Inferior parietal cortex (tissue), 1 donor: ENCODE measurements around the gene PHLPP2.

ENCODE experiments used
- DNase-seq: peaks from one replicate; pipeline ENCODE4 v3.0.0-alpha.2; 2016; ENCODE audit errors: extremely low spot score

Gene PHLPP2

GRCh38 chr16:71724320-71724751 lies at the start of gene PHLPP2:
PHLPP2 (minus strand) TSS chr16:71724701; CDS start chr16:71714795, 9,906 bp downstream.
- DNase-seq: no peak

- DNase-seq: no peak
Measured at GRCh38 chr16:71771571-71771970, 47.1 kb upstream of the PHLPP2 start.

- no peak for DNase-seq
Measured at GRCh38 chr16:71769222-71769621, 44.7 kb upstream of the PHLPP2 start.

DNA sequence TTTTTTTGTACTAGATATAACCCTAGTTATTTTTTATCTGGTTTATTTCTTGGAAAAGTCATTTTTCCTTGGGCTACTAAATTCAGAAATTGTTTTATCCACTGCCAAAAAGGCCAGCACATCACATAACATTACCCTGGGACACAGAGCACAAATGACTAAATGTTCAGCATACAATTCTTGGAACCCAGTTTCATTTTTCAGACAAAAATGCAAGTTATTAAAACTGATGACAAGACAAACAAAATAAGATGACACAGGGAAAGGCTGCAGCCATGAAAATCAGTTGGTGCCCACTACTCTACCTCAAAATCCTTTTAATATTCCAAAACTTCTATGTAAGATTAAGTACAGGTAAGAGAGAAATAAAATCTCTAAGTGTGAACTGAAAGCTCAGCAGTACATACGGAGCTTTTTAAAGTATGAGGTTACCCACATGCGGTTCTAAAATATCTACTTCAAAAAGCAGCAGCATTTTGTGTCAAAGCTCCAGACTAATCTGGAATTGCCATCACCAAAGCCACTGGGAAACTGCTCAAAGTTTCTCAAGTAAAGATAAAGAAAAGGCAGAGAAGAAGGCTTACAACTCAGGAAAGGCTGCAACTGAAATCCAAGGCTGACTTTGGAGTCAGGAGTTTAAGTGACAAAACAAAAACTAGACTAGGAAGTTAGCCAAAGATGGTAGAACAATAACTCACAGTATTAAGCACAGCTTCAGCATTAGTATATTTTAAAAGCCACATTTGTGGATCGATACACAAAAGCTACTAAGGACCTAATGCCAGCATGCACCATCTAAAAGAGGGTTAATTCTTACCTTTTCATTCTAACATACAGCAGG lies 42.8 kb upstream of the PHLPP2 start:
- no peak for DNase-seq

- DNase-seq: no peak
Measured at GRCh38 chr16:71762186-71762585, 37.7 kb upstream of the PHLPP2 start.

DNA sequence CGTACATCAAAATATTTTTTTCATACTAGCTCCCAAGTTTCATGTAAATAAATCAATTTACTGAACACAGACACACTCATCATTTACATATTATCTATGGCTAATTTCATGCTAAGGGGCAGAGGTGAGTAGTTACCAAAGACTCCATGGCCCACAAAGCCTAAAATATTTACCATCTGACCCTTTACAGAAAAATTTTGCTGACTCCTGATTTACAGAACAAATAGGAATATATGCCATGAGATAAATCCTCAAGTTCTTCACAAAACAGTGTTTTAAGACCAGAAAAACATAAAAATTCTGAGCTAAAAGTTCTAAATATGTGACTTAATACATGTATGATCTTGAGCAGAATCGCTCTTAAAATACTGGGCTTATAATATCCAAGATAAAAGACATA lies 36.6 kb upstream of the PHLPP2 start:
- DNase-seq: no peak

GRCh38 chr16:71758293-71758760 lies 33.8 kb upstream of the PHLPP2 start:
- DNase-seq: no peak

DNA sequence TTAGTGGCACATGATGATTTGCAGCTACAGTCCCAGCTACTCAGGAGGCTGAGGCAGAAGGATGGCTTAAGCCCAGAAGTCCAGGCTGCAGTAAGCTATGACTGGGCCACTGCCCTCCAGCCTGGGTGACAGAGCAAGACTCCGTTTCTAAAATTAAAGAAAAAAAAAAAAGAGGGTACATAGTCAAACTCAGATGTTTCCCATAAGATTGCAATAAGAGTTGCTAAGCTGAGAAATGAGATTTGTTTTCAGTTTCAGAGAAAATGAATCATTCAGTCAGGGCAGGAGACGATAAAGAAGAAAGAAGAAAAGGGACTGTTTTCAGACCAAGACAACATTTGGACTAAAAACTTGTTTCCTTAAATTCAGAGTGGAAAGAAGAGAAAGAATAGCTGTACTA lies 30.2 kb upstream of the PHLPP2 start:
- DNase-seq: no peak

DNA sequence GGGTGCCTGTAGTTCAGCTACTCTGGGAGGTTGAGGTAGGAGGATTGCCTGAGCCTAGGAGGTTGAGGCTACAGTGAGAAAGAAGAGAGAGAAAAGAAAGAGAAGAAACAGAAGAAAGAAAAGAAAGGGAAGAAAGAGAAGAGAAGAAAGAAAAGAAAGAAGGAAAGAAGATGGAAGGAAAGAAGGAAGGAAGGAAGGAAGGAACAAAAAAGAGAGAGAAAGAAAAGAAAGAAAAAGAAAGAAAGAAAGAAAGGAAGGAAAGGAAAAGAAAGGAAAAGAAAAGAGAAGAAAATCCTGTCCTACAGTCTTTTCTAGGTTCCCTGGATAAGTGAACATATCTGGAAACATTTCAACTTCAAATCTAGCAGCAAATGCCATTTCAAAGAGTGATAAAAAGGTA lies 29.6 kb upstream of the PHLPP2 start:
- no peak for DNase-seq

GRCh38 chr16:71748226-71748625 lies 23.7 kb upstream of the PHLPP2 start:
- DNase-seq: no peak

GRCh38 chr16:71746442-71747046 lies 22.0 kb upstream of the PHLPP2 start:
- peak; percentile 78 for DNase-seq

DNA sequence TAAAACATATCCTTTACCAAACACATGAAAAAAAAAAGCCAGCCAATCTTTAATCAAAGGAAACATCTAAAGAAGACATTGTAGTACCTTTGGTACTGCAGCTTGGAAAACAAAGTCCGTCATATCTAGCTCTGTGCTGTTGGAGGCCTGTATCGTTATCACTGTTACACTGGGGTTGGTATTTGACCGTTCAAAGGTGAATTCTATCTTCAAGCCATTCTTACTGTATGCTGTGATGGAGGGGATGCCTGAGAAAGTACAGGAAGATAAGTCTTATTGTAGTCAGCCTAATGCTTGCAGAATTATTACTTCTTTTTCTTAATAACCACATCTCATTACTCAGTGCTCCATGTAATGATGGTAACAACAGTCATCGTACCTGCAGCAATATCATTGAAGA lies 14.4 kb upstream of the PHLPP2 start:
- DNase-seq: no peak

- DNase-seq: no peak
Measured at GRCh38 chr16:71737501-71737900, 13.0 kb upstream of the PHLPP2 start.

- DNase-seq: no peak
Measured at GRCh38 chr16:71734511-71734910, 10.0 kb upstream of the PHLPP2 start.

GRCh38 chr16:71732587-71732986 lies 8.1 kb upstream of the PHLPP2 start:
- no peak for DNase-seq

- DNase-seq: no peak
Measured at GRCh38 chr16:71727551-71728324, 3.2 kb upstream of the PHLPP2 start.

GRCh38 chr16:71726476-71727315 lies 2.2 kb upstream of the PHLPP2 start:
- peak; percentile 36 for DNase-seq

- DNase-seq: peak; percentile 66
Measured at GRCh38 chr16:71723537-71724319, 773 bp downstream of the PHLPP2 start.

GRCh38 chr16:71722801-71723536 lies 1.5 kb downstream of the PHLPP2 start:
- peak; percentile 34 for DNase-seq
